Lower lobe of right lung (tissue), 2 donors: Measurements from ENCODE around the gene LRRC8B. TPM values are rescaled to one million over a fixed set of nuclear protein-coding genes. Genes with fewer than 3 reads are reported as not detected.

ENCODE experiments used
- ATAC-seq, 2 donors: fragments of 200-7000 bp; cut with Tn5 transposase; one replicate each; pipeline ENCODE4 v1.9.1; 2020 to 2022; ENCODE audit warnings: mild to moderate bottlenecking in 2 of 2, moderate library complexity in 2 of 2
- DNase-seq: peaks from one replicate; pipeline ENCODE4 v3.0.0-alpha.2; 2020
- H3K27ac ChIP-seq: fragments of 200-600 bp; one replicate; pipeline ENCODE4 v1.8.0; 2022
- H3K27me3 ChIP-seq: fragments of 200-600 bp; one replicate; pipeline ENCODE4 v1.8.0; 2022; ENCODE audit warnings: low read depth
- H3K36me3 ChIP-seq: fragments of 200-600 bp; one replicate; pipeline ENCODE4 v1.8.0; 2022; ENCODE audit warnings: mild to moderate bottlenecking
- H3K4me1 ChIP-seq: fragments of 200-600 bp; one replicate; pipeline ENCODE4 v1.8.0; 2022
- H3K4me3 ChIP-seq: fragments of 200-600 bp; one replicate; pipeline ENCODE4 v1.8.0; 2022; ENCODE audit warnings: mild to moderate bottlenecking
- H3K9me3 ChIP-seq: fragments of 200-600 bp; one replicate; pipeline ENCODE4 v1.8.0; 2022
- intact Hi-C: fragments of 100-400 bp; cut with DNase I; formaldehyde crosslinking; loops from one replicate; pipeline ENCODE4 v1.11.0; 2022
- total RNA-seq: library from RNA; stranded (reverse); fragmentation: NEBNext Ultra II Directional; extraction: Animal tissue kit (Norgen Biotek cat#: 25700); gene quantifications from one replicate; pipeline ENCODE4 v1.2.1, GENCODE V29; 2021
- TF ChIP-seq, protein P1 (sequence below): fragments of 200-600 bp; IDR thresholded peaks from one replicate; pipeline ENCODE4 v1.8.0; 2022; ENCODE audit warnings: antibody characterized with exemption, mild to moderate bottlenecking
- donor health status: DM: no; HTN: yes; CAD: no; lungs with severe emphysema.

Gene LRRC8B
- total RNA-seq, 1 donor from 2014 or later = 16.4 TPM

DNA sequence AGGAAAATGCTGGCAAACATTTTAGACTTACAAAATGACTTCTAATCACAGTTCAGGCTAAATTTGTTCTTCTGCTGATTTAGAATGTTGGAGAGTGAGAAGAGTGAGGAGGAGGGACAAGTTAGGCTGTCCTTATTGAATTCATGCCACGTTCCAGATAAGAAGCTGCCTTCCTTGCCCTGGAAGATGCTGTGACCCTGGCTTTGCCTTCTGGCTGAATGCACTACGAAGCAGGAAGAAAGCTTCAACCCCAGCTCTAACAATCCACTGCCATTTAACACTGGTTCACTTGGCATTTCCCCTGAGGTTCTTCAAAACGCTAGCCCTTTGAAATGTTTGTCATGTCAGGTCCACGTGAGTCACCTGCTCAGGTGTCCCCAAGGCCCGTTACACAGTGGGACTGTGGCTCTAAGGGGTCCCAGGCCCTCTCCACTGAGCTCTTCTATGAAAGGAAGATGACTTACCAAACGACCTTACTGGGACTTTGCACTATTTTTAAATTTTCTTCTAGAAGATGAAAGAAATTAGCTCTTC is 78.3 kb downstream of the LRRC8B start:
- H3K27ac ChIP-seq = no peak overlapping the region

DNA sequence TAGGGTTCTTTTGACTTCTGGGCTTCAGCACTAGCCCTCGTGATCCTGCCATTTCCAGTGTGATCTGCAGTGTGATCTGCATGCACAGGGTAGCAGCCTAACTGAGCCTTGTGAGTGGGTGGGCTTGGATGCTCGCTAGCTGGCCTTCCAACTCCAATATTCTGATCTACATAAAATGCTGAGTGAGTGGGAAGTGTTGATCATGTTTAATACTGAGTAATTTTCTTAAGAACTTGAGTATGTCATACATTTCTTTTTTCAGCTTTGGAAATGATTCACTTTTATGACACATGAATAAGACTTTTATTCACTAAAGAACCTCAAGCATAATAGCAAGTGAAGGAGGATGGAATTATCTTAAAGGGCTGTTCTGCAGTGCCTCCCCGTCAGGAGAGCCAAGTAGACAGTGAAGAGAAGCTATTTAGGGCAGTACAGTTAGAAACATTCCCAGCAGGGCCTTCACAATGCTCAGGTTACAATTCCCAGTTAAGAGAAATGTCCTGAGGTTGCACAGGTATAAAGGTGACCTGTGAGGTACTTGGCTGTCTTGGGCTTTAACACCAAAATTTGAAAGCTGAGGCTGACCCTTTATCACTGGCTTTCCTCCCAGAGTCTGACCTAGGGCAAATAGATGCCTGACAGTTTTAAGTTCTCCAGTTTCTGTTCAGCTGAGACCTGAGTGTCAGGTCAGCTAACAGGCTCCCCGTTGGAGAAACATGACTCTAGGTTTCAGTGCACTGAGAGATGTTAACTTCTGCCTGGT is 79.2 kb downstream of the LRRC8B start:
- H3K9me3 ChIP-seq = no peaks in the 10 kb centered on the region
- intact Hi-C loops = no loop called here
- TF ChIP-seq, protein P1, sequence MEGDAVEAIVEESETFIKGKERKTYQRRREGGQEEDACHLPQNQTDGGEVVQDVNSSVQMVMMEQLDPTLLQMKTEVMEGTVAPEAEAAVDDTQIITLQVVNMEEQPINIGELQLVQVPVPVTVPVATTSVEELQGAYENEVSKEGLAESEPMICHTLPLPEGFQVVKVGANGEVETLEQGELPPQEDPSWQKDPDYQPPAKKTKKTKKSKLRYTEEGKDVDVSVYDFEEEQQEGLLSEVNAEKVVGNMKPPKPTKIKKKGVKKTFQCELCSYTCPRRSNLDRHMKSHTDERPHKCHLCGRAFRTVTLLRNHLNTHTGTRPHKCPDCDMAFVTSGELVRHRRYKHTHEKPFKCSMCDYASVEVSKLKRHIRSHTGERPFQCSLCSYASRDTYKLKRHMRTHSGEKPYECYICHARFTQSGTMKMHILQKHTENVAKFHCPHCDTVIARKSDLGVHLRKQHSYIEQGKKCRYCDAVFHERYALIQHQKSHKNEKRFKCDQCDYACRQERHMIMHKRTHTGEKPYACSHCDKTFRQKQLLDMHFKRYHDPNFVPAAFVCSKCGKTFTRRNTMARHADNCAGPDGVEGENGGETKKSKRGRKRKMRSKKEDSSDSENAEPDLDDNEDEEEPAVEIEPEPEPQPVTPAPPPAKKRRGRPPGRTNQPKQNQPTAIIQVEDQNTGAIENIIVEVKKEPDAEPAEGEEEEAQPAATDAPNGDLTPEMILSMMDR = no peak
- H3K27ac ChIP-seq = no peak overlapping the region
- DNase-seq = no peak
- H3K36me3 ChIP-seq = no peaks in the 10 kb centered on the region
- ATAC-seq = no peak
- H3K4me1 ChIP-seq = peaks cover 10% of the 10 kb centered on the region
- H3K4me3 ChIP-seq = no peak overlapping the region
- H3K27me3 ChIP-seq = no peaks in the 10 kb centered on the region

More for the DNA sequence above, 78.3 kb downstream of the LRRC8B start:
- no peaks in the 10 kb centered on the region for H3K36me3 ChIP-seq
- intact Hi-C loops = no loop called here
- TF ChIP-seq, protein P1 = no peak
- no peak for DNase-seq
- no peak for ATAC-seq
- H3K4me3 ChIP-seq = no peak overlapping the region
- H3K27me3 ChIP-seq = no peaks in the 10 kb centered on the region
- peaks cover 6% of the 10 kb centered on the region for H3K4me1 ChIP-seq
- no peaks in the 10 kb centered on the region for H3K9me3 ChIP-seq

DNA sequence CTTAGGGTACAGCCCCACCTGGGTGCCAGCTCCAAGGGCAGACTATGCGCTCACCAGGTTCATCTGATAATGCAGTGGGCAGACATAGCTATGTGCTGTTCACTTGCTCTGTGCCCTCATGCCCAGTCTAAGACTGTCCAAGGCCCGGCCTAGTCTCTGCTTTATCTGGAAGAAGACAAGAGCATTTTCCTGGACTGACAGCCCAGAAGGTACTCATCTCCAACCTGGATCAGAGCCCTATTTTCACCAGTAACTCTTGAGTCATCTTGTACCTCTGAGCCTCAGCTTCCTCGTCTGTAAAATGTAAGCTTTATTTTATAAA is 79.7 kb downstream of the LRRC8B start:
- no peak overlapping the region for H3K4me3 ChIP-seq
- H3K36me3 ChIP-seq = no peaks in the 10 kb centered on the region
- H3K27ac ChIP-seq = no peak overlapping the region
- TF ChIP-seq, protein P1 = no peak
- DNase-seq (no peak), ATAC-seq (peak in 1 of 2 donors; percentile 10)
- H3K4me1 ChIP-seq = peaks cover 13% of the 10 kb centered on the region
- no peaks in the 10 kb centered on the region for H3K9me3 ChIP-seq
- H3K27me3 ChIP-seq = no peaks in the 10 kb centered on the region
- intact Hi-C loops = no loop called here

DNA sequence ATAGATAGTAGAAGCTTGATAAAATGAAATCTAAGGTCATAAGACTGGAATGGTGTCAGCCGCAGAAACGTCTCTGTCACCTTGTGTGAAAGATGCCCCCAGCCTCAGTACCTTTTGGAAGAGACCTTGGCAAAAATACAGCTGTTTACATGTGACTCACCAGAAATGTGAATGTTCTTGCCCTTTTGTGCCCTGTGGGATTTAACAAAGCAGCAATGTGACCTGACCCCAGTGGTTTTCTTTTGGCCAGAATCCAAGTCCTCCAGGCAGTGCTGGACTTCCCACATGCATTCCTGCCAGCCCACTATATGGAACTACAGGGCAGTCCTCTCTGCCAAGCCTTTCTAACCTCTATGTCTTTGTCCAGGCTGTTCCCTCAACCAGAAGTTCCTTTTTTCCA is 81.1 kb downstream of the LRRC8B start:
- Histone ChIP-seq H3K27me3 (no peaks in the 10 kb centered on the region), H3K4me3 (no peak overlapping the region), H3K9me3 (no peaks in the 10 kb centered on the region), H3K27ac (no peak overlapping the region), H3K36me3 (no peaks in the 10 kb centered on the region), H3K4me1 (peaks cover 16% of the 10 kb centered on the region)
- TF ChIP-seq, protein P1 = no peak
- intact Hi-C loops = no loop called here
- ATAC-seq = no peak
- DNase-seq = no peak

DNA sequence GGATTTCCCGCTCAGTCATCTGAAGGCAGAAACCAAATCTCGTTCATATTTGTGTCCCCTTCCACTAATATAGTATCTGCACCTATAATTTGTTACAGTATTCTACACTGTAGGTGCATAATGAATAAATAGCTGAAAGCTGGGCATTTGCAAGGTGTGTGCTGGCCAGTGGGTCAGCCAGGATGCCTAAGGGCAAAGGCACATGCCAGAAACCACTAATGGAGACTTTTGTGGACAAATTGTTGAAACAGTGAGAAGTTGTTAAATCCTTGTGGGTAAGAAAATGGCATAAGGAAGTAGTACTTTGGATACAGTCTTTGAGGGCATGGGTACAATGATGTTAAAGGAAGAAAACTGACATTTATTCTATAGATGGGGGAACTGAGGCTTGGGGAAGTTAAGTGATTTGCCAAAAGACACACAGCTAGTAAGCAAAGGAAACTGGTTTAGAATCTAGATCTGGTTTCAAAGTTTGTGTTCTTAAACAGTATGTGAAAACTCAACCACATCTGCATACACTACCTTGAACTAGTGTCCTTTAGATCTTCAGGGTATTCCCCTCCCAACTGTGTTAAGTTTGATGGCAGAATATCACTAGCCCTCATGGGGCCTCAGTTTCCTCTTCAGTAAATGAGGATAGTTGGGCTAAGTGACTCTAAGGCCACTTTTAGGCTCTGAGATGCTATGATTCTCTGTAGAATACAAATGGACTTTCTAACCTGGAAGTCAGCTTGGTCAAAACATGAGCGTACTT is 81.8 kb downstream of the LRRC8B start:
- H3K27me3 ChIP-seq = no peaks in the 10 kb centered on the region
- peaks cover 16% of the 10 kb centered on the region for H3K4me1 ChIP-seq
- no peak overlapping the region for H3K4me3 ChIP-seq
- H3K27ac ChIP-seq = no peak overlapping the region
- TF ChIP-seq, protein P1 = no peak
- no peaks in the 10 kb centered on the region for H3K36me3 ChIP-seq
- intact Hi-C loops = no loop called here
- DNase-seq (no peak), ATAC-seq (no peak)
- no peaks in the 10 kb centered on the region for H3K9me3 ChIP-seq
